Measurements from ENCODE around the gene FRRS1. TPM values are rescaled to one million over a fixed set of nuclear protein-coding genes. Genes with fewer than 3 reads are reported as not detected.
A peak's percentile ranks its signal among the peaks of the same experiment; 100 is the strongest.

Gene FRRS1
- total and polyA plus RNA-seq, 2 of the 4 experiments (the other 2 are of a cell fraction): 3.8 to 23.5 TPM

DNA sequence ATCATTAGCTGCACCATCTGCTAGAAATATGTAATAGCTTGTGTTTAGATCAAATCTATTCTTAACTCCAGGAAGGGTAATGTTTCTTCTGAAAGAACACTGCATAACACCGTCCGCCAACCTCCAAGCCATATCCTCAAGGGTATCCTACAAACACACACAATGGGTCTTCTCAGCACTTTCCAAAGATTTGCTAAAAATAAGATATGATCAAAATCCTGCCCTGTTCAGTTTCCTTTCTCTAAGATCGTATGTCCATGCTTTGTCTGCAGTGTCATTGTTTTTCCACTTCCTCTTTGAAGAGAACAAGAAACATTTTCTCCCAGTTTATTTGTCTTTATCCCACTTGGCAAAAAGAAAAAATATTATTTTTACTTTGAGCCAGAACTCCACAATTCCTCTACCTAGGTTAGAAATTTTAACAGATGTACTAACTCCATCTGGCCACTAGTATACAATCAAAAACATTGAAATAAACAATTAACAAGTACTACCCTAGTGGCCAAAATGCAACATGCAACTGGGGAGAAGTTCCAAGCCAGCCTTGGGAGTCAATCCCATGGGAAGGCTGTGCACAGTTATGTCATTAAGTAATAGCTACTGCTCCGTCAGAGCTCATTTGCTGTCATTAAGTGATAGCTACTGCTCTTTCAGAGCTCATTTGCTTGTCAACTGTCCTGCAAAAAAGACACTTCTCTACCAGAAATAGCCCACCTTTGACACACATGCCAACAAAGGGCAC is 37.8 kb downstream of the FRRS1 start:
- CTCF ChIA-PET: interaction anchor here (0.6 to 1.1 kb wide), 2 partner anchors 371 to 525 kb away, joined by 3 to 5 read pairs; no protein-coding TSS in a partner anchor
- peak overlapping the region; percentile 63 for H2BK120ac ChIP-seq (ENCODE audit: low read depth, low read length)
- H4K20me1 ChIP-seq (ENCODE audit: insufficient read depth, low read length): no peaks in the 10 kb centered on the region
- peak overlapping the region; percentile 70; the same call in 1 of the 3 replicates for H2BK15ac ChIP-seq (ENCODE audit: low read depth, low read length)
- no peak overlapping the region for H4K91ac ChIP-seq (ENCODE audit: insufficient read depth, low read depth, low read length)
- DNase-seq (peak; percentile 28), ATAC-seq (ENCODE audit: low read depth) (no peak)
- no peak overlapping the region for H2AK9ac ChIP-seq (replicated peaks; ENCODE audit: low read depth, low read length, poor library complexity)
- H3K56ac ChIP-seq (ENCODE audit: extremely low read depth, insufficient read depth, low read length): no peak overlapping the region
- no peak overlapping the region; the same call in 1 of the 2 replicates for H4K5ac ChIP-seq (ENCODE audit: low read depth, low read length)
- peaks cover 5% of the 10 kb centered on the region; the same call in 1 of the 2 replicates for H3K4me1 ChIP-seq (ENCODE audit: control insufficient read depth, insufficient read depth, low read length)
- no peak overlapping the region for H3K23ac ChIP-seq (ENCODE audit: low read depth, low read length)
- H3K14ac ChIP-seq (replicated peaks; ENCODE audit: low read depth, low read length): peak overlapping the region; percentile 17; the same call in 1 of the 2 replicates
- POLR2A ChIA-PET (ENCODE audit: unreplicated experiment): interaction anchor here (0.6 kb wide), 1 partner anchor 118 kb away, joined by 4 read pairs; no protein-coding TSS in a partner anchor
- peak overlapping the region in 1 of 2 experiments; percentile 61; a peak in 2 of 4 replicates for H4K8ac ChIP-seq (ENCODE audit: low read depth in 2 of 2, low read length in 2 of 2)
- no peak overlapping the region for H3K9ac ChIP-seq (ENCODE audit: low read depth, low read length)
- H3K9me1 ChIP-seq (ENCODE audit: insufficient read depth, low read length): no peaks in the 10 kb centered on the region
- intact Hi-C loops (cut with micrococcal nuclease): loop anchor here (1.0 to 10.0 kb wide), 2 partner anchors 8 to 1064 kb away; partner anchors contain the start of gene SNX7
- no peaks in the 10 kb centered on the region for H3K27me3 ChIP-seq (ENCODE audit: control insufficient read depth, insufficient read depth, low read length)
- 83% methylated on average over 1 of the region's 4 CpGs; no CpG with 5 or more reads in 1 of the 2 experiments for WGBS, 2 experiments (ENCODE audit: extremely low coverage in 2 of 2, insufficient read length in 1 of 2)
- H3K4me2 ChIP-seq (ENCODE audit: low read depth, low read length): no peak overlapping the region
- BruUV-seq (replicated peaks): no TSS peak
- H3K36me3 ChIP-seq (ENCODE audit: control insufficient read depth, insufficient read depth, low read length): no peaks in the 10 kb centered on the region
- H2AK5ac ChIP-seq (ENCODE audit: low read depth, low read length): peak overlapping the region; percentile 7; the same call in 1 of the 2 replicates
- no peak overlapping the region for H2AFZ ChIP-seq (replicated peaks; ENCODE audit: low read length, poor library complexity)
- H2BK20ac ChIP-seq (ENCODE audit: low read depth, low read length): peak overlapping the region; percentile 57; the same call in 1 of the 2 replicates
- no peaks in the 10 kb centered on the region for H3K9me3 ChIP-seq (ENCODE audit: control insufficient read depth, insufficient read depth, low read length)
- H3K18ac ChIP-seq (ENCODE audit: low read depth, low read length): peak overlapping the region; percentile 9; the same call in 1 of the 2 replicates
- H3K4ac ChIP-seq (ENCODE audit: low read depth, low read length): peak overlapping the region; percentile 75
- no peak overlapping the region for H3K4me3 ChIP-seq (ENCODE audit: insufficient read depth, low read depth, low read length)
- H2BK5ac ChIP-seq (ENCODE audit: low read depth, low read length, poor library complexity, severe bottlenecking): peak overlapping the region; percentile 60
- TF ChIP-seq CTCF (conservative IDR thresholded peaks at IDR 0.05; ENCODE audit: low read depth, low read length) (peak; percentile 58), RAD21 (IDR thresholded peaks at IDR 0.05; ENCODE audit: low read length) (no peak)
- H3K79me1 ChIP-seq (ENCODE audit: low read depth in 1 of 2, low read length in 2 of 2): no peaks in the 10 kb centered on the region
- dilution Hi-C loops (cut with HindIII; ENCODE audit: low sequenced_read_pairs, unreplicated experiment): no loop called here
- in situ Hi-C loops (cut with MboI; ENCODE audit: low sequenced_read_pairs): no loop called here
- no peak overlapping the region for H3K27ac ChIP-seq (ENCODE audit: insufficient read depth, low read length)

All from IMR-90 (cell line).